GM12878 (cell line): ENCODE results near the gene MTR. TPM values are rescaled to one million over a fixed set of nuclear protein-coding genes. Genes with fewer than 3 reads are reported as not detected.

Experiments used
- ATAC-seq: fragments of 200-7000 bp; cut with Tn5 transposase; 3 replicates; pipeline ENCODE4 v1.9.1; 2020; ENCODE audit warnings: mild to moderate bottlenecking, moderate library complexity
- BruUV-seq: library from RNA; stranded (reverse); fragments of 400-500 nt; replicated peaks from 2 replicates; lab custom pipeline; 2021; lab: Mats Ljungman, UMichigan
- CTCF ChIA-PET: fragments of 300-600 bp; sonication (Branson Sonifier 250); formaldehyde crosslinking; extraction: SDS; loops from one replicate; lab custom pipeline; 2021; ENCODE audit warnings: inconsistent platforms; lab: Yijun Ruan, JAX
- POLR2A ChIA-PET: fragments of 350-600 bp; formaldehyde crosslinking; extraction: SDS; loops from one replicate; lab custom pipeline; 2021; ENCODE audit warnings: inconsistent platforms; lab: Charles Lee
- RAD21 ChIA-PET: fragments of 300-600 bp; sonication (Branson Sonifier 250); formaldehyde crosslinking; loops from one replicate; lab custom pipeline; 2023; ENCODE audit warnings: antibody characterized with exemption; ENCODE audit not compliant: unreplicated experiment; lab: Charles Lee
- SMC1A ChIA-PET: fragments of 300-600 bp; sonication (Branson Sonifier 250); formaldehyde crosslinking; loops from one replicate; lab custom pipeline; 2023; ENCODE audit not compliant: unreplicated experiment, uncharacterized antibody; lab: Charles Lee
- DNase-seq: peaks from one replicate; pipeline ENCODE4 v3.0.0-alpha.2; 2011; ENCODE audit warnings: low read depth, low spot score
- FAIRE-seq: peaks from 3 replicates; lab custom pipeline; 2011; peaks lifted over from hg19 to GRCh38; lab: Jason Lieb, UNC
- H2AFZ ChIP-seq: 2 replicates; pipeline ENCODE4 v1.6.0; 2011; ENCODE audit warnings: low read depth, low read length, control low read depth; ENCODE audit not compliant: control insufficient read depth
- H3K27ac ChIP-seq: 2 replicates; pipeline ENCODE4 v1.5.1; 2011; ENCODE audit warnings: control low read depth; ENCODE audit not compliant: control insufficient read depth, insufficient read depth
- H3K27me3 ChIP-seq, 2 experiments: replicated peaks in 1 of 2; 2 replicates each; pipeline versions ENCODE4 v1.6.0 to v1.6.1; 2011; ENCODE audit warnings: low read length in 1 of 2; ENCODE audit not compliant: control insufficient read depth in 2 of 2, insufficient read depth in 2 of 2
- H3K36me3 ChIP-seq, 2 experiments: 2 replicates each; pipeline ENCODE4 v1.5.1; 2011; ENCODE audit warnings: low read length in 1 of 2; ENCODE audit not compliant: control insufficient read depth in 2 of 2, insufficient read depth in 2 of 2
- H3K4me1 ChIP-seq: 2 replicates; pipeline ENCODE4 v1.6.1; 2011; ENCODE audit warnings: mild to moderate bottlenecking, low read length, moderate library complexity, mixed read lengths; ENCODE audit not compliant: control insufficient read depth, insufficient read depth
- H3K4me2 ChIP-seq: 2 replicates; pipeline ENCODE4 v1.6.0; 2011; ENCODE audit warnings: control low read depth; ENCODE audit not compliant: control insufficient read depth, insufficient read depth
- H3K4me3 ChIP-seq: fragments of 200-600 bp; sonication (generic); 2 replicates; pipeline ENCODE4 v1.5.1; 2016
- H3K79me2 ChIP-seq: 2 replicates; pipeline ENCODE4 v1.6.0; 2011; ENCODE audit warnings: low read length; ENCODE audit not compliant: control insufficient read depth, insufficient read depth
- H3K9ac ChIP-seq: 2 replicates; pipeline ENCODE4 v1.8.0; 2011; ENCODE audit warnings: low read length, control low read depth, mixed read lengths; ENCODE audit not compliant: control insufficient read depth, insufficient read depth
- H3K9me3 ChIP-seq: replicated peaks from 3 replicates; pipeline ENCODE4 v1.5.1; 2011; ENCODE audit warnings: mild to moderate bottlenecking, low read length; ENCODE audit not compliant: control insufficient read depth, insufficient read depth
- H4K20me1 ChIP-seq: 2 replicates; pipeline ENCODE4 v1.6.0; 2011; ENCODE audit not compliant: control insufficient read depth, insufficient read depth
- CREB1 ChIP-seq: IDR thresholded peaks from 2 replicates; pipeline ENCODE4 v1.6.1; 2012; ENCODE audit warnings: low read depth, mild to moderate bottlenecking, inconsistent platforms
- ESRRA ChIP-seq: IDR thresholded peaks from 2 replicates; pipeline ENCODE4 v1.6.1; 2012; ENCODE audit warnings: mild to moderate bottlenecking, low read length, improper control_type of control experiment
- EZH2 ChIP-seq: IDR thresholded peaks from 2 replicates; pipeline ENCODE4 v1.6.1; 2012; ENCODE audit warnings: low read depth, mild to moderate bottlenecking, control low read depth, inconsistent platforms, low read length, borderline replicate concordance; ENCODE audit not compliant: control insufficient read depth
- HDAC6 ChIP-seq: fragments of 200-600 bp; sonication (generic); IDR thresholded peaks from one replicate; pipeline ENCODE4 v1.8.0; 2017; ENCODE audit warnings: antibody characterized with exemption; ENCODE audit not compliant: unreplicated experiment
- IRF3 ChIP-seq: fragments of 450-650 bp; IDR thresholded peaks from 2 replicates; pipeline ENCODE4 v1.6.1; 2014; ENCODE audit warnings: mild to moderate bottlenecking
- SPI1 ChIP-seq: IDR thresholded peaks from 2 replicates; pipeline ENCODE4 v1.6.1; 2011; ENCODE audit warnings: low read depth, mild to moderate bottlenecking, low read length, moderate library complexity, borderline replicate concordance; ENCODE audit not compliant: insufficient read depth
- USF2 ChIP-seq: IDR thresholded peaks from 2 replicates; pipeline ENCODE4 v1.6.1; 2011; ENCODE audit warnings: low read depth, low read length, improper control_type of control experiment, borderline replicate concordance
- ZNF217 ChIP-seq: fragments of 450-650 bp; IDR thresholded peaks from 2 replicates; pipeline ENCODE4 v1.6.1; 2017; ENCODE audit warnings: antibody characterized with exemption, mild to moderate bottlenecking
- WGBS: methylation state at CpG from one replicate; pipeline ENCODE4 v1.1.6; 2016; ENCODE audit warnings: low lambda C conversion rate; ENCODE audit not compliant: insufficient replicate concordance, insufficient coverage; ENCODE audit errors: missing lambda C conversion rate; 5-methylcytosine and 5-hydroxymethylcytosine counted together
- in situ Hi-C: fragments of 300-500 bp; cut with MboI; formaldehyde crosslinking; loops from 9 replicates; pipeline ENCODE4 v1.14.3; 2018; ENCODE audit warnings: mixed read lengths
- intact Hi-C: fragments of 100-400 bp; cut with micrococcal nuclease; formaldehyde crosslinking; loops from one replicate; pipeline ENCODE4 v1.14.2; 2022; ENCODE audit not compliant: unreplicated experiment
- polyA plus RNA-seq, 11 experiments: library from polyadenylated mRNA; depleted of rRNA in 4 of 11; unstranded in 6 of 11; stranded (reverse) in 5 of 11; fragments of >200 nt; fragmentation: Nextera tagmentation in 4 of 11; fragmentation: Illumina TruSeq in 1 of 11; extraction: Ambion mirVana in 4 of 11; extraction: Trizol in 1 of 11; gene quantifications; 1 replicate in 1 of 11; 2 replicates in 10 of 11; pipeline versions ENCODE4 v1.2.1 to v1.2.3, GENCODE V29; 2011 to 2016; ENCODE audit warnings: inconsistent platforms in 2 of 11, missing spikeins in 2 of 11, low read depth in 1 of 11
- total RNA-seq, 4 experiments: library from RNA; depleted of rRNA in 3 of 4; stranded (reverse); fragments of >200 nt in 3 of 4; fragmentation: Illumina TruSeq in 1 of 4; extraction: Trizol in 1 of 4; gene quantifications; 2 replicates each; pipeline versions ENCODE4 v1.2.1 to v1.2.3, GENCODE V29; 2013 to 2021

Gene MTR
- total and polyA plus RNA-seq, 10 of the 15 experiments (the other 5 are each of a cell fraction or from before 2014, with no cell fraction given), result 2.4 to 38.7 (median 16.5) TPM

GRCh38 chr1:236779312-236779711, 15.8 kb upstream of the MTR start:
- H3K27ac ChIP-seq, result no peak overlapping the region
- ChIA-PET SMC1A (no interaction called here), POLR2A (no interaction called here), RAD21 (no interaction called here)
- peaks cover 2% of the 10 kb centered on the region; the same call in 1 of the 3 replicates for H3K9me3 ChIP-seq
- DNase-seq (no peak), FAIRE-seq (no peak)
- H4K20me1 ChIP-seq, result no peaks in the 10 kb centered on the region
- intact Hi-C loops, result no loop called here
- WGBS, result 0% methylated on average over 2 of the region's 2 CpGs
- H3K9ac ChIP-seq, result no peak overlapping the region
- H3K36me3 ChIP-seq, result no peaks in the 10 kb centered on the region
- H3K4me2 ChIP-seq, result no peak overlapping the region
- H3K27me3 ChIP-seq, result no peaks in the 10 kb centered on the region
- no peak overlapping the region for H2AFZ ChIP-seq
- BruUV-seq, result no TSS peak
- no peak overlapping the region for H3K4me3 ChIP-seq
- no peaks in the 10 kb centered on the region for H3K79me2 ChIP-seq
- no peaks in the 10 kb centered on the region for H3K4me1 ChIP-seq
- TF ChIP-seq SPI1 (no peak), ZNF217 (no peak), USF2 (no peak), EZH2 (no peak), CREB1 (no peak), IRF3 (no peak), ESRRA (no peak), HDAC6 (no peak)
- TF ChIP-seq, all 136 proteins: peak for 0
- in situ Hi-C loops, result no loop called here
- CTCF ChIA-PET, result interaction anchor here (0.7 to 0.8 kb wide), 2 partner anchors 20 to 42 kb away, joined by 3 read pairs; no protein-coding TSS in a partner anchor
- no peak for ATAC-seq
